ENCODE measurements around the gene PDCL3.

- TF ChIP-seq CTCF (IDR thresholded peaks at IDR 0.05; ENCODE audit: low read depth, low read length, poor library complexity, severe bottlenecking) (no peak), EZH2phosphoT487 (IDR thresholded peaks at IDR 0.05; ENCODE audit: borderline replicate concordance, low read length) (no peak)
These were observed 61.7 kb downstream of the PDCL3 start for GRCh38 chr2:100624536-100624935.

All from DOHH2 (cell line).